H7 (cell line): ENCODE measurements around the gene DENND5B. TPM values are rescaled to one million over a fixed set of nuclear protein-coding genes. Genes with fewer than 3 reads are reported as not detected.
"Not testable (repeated sequence)": the region's sequence is repeated elsewhere in the genome, so short reads cannot be mapped to it uniquely, and the experiment has no call there.

Experiments used
- DNase-seq: peaks from one replicate; pipeline ENCODE4 v3.0.0; 2012
- H3K27me3 ChIP-seq: 2 replicates; pipeline ENCODE4 v1.6.0; 2011; ENCODE audit warnings: mild to moderate bottlenecking, low read length; ENCODE audit not compliant: control insufficient read depth, insufficient read depth
- H3K36me3 ChIP-seq: replicated peaks from 2 replicates; pipeline ENCODE4 v1.5.1; 2011; ENCODE audit warnings: low read length; ENCODE audit not compliant: control insufficient read depth, insufficient read depth
- H3K4me3 ChIP-seq: 2 replicates; pipeline ENCODE4 v1.5.1; 2011; ENCODE audit warnings: low read depth, mild to moderate bottlenecking, control low read depth, low read length, moderate library complexity; ENCODE audit not compliant: insufficient read depth
- total RNA-seq: library from RNA; depleted of rRNA; stranded (reverse); fragments of >200 nt; shearing (Covaris generic); gene quantifications from 2 replicates; pipeline ENCODE4 v1.2.3, GENCODE V29; 2014; rRNA removed

Gene DENND5B
- total RNA-seq, result 14.2 and 22.7 TPM in 2 replicates

GRCh38 chr12:31590642-31591379 is at the start of gene DENND5B:
Gene DENND5B, minus strand, starts transcription at chr12:31591136. Its CDS starts 304 bp downstream, at chr12:31590832.
- peak within 1 kb of the TSS; percentile 81 for H3K4me3 ChIP-seq
- DNase-seq, result peak; percentile 92
- no peaks in the 10 kb centered on the region for H3K36me3 ChIP-seq
- H3K27me3 ChIP-seq, result peaks cover 2% of the 10 kb centered on the region; the same call in 1 of the 2 replicates

DNA sequence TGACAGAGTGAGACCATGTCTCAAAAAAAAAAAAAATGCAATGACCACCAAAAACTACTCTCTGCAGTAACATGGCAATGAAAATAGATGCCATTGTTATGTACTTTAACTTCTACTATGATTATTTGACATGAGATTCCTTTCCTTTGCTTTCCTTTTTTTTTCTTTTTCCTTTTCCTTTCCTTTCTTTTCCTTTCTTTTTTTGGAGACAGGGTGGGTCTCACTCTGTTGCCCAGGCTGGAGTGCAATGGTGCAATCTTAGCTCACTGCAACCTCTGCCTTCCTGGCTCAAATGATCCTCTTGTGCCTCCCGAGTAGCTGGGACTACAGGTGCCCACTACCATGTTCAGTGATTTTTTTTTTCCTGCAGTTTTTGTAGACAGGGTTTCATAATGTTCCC is 43.7 kb upstream of the DENND5B start:
- no peaks in the 10 kb centered on the region for H3K36me3 ChIP-seq

DNA sequence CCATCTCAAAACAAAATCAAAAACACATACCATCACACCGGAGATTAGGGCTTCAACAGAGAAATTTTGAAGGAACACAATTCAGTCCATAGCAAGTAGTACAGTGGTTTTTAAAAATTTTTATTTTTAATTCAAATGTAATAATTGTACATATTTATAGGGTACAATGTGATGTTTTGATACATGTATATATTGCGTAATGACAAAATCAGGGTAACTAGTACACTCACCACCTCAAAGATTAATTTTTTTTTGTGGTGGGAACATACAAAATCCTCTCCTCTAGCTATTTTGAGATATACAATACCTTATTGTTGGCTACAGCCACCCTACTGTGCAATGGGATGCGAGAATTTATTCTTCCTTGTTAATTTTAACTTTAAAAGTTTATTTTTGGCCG is 42.5 kb upstream of the DENND5B start:
- DNase-seq, result no peak
- Histone ChIP-seq H3K36me3 (no peaks in the 10 kb centered on the region), H3K27me3 (no peaks in the 10 kb centered on the region), H3K4me3 (no peak overlapping the region)

More for the DNA sequence above, 43.7 kb upstream of the DENND5B start:
- no peak for DNase-seq
- Histone ChIP-seq H3K4me3 (no peak overlapping the region), H3K27me3 (no peaks in the 10 kb centered on the region)

- H3K27me3 ChIP-seq, result no peaks in the 10 kb centered on the region
- H3K4me3 ChIP-seq, result no peak overlapping the region
Measured at GRCh38 chr12:31631809-31632208, 40.9 kb upstream of the DENND5B start.

DNA sequence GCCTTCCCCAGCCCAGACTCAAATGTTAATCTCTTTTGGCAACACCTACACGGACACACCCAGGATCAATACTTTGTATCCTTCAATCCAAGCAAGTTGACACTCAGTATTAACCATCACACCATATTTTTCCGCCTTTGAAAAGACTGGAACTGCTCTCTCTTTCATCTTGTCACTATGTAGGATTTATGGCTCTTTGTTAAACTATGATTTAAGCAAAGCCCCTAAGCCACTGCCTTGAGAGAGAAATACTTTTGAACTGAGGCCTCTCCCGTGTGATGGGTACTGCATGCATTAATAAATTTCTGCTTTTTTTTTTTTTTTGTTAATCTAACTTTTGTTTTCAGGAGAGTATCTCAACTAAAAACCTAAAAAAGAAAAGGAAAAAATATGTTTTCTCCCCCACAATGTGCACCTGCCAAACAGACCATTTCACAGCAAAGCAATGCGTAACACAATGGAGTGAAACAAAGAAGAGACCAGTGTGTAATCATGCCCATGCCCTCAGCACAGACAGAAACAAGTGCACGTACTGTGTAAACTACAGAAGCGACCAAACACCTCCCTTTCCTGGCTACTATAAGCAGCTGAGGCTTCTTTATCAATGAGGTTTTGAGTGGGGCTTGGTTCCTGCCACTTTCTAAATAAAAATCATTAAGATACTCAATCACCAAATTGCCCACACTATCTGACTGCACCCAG is 40.2 kb upstream of the DENND5B start:
- no peak for DNase-seq
- no peaks in the 10 kb centered on the region for H3K27me3 ChIP-seq
- H3K36me3 ChIP-seq, result no peaks in the 10 kb centered on the region
- H3K4me3 ChIP-seq, result no peak overlapping the region

More at GRCh38 chr12:31631809-31632208, 40.9 kb upstream of the DENND5B start:
- no peaks in the 10 kb centered on the region for H3K36me3 ChIP-seq
- DNase-seq, result no peak

- H3K27me3 ChIP-seq, result no peaks in the 10 kb centered on the region
- no peak for DNase-seq
- H3K4me3 ChIP-seq, result no peak overlapping the region
- no peaks in the 10 kb centered on the region for H3K36me3 ChIP-seq
Measured at GRCh38 chr12:31629756-31630732, 39.1 kb upstream of the DENND5B start.

- no peaks in the 10 kb centered on the region for H3K27me3 ChIP-seq
- DNase-seq, result no peak
- no peaks in the 10 kb centered on the region for H3K36me3 ChIP-seq
- no peak overlapping the region for H3K4me3 ChIP-seq
Measured at GRCh38 chr12:31627456-31628054, 36.6 kb upstream of the DENND5B start.

- DNase-seq, result no peak
- H3K36me3 ChIP-seq, result no peaks in the 10 kb centered on the region
- H3K27me3 ChIP-seq, result no peaks in the 10 kb centered on the region
- H3K4me3 ChIP-seq, result no peak overlapping the region
Measured at GRCh38 chr12:31626270-31626995, 35.5 kb upstream of the DENND5B start.

GRCh38 chr12:31622038-31622437 is 31.1 kb upstream of the DENND5B start:
- no peak for DNase-seq
- Histone ChIP-seq H3K36me3 (no peaks in the 10 kb centered on the region), H3K27me3 (no peaks in the 10 kb centered on the region), H3K4me3 (no peak overlapping the region)

DNA sequence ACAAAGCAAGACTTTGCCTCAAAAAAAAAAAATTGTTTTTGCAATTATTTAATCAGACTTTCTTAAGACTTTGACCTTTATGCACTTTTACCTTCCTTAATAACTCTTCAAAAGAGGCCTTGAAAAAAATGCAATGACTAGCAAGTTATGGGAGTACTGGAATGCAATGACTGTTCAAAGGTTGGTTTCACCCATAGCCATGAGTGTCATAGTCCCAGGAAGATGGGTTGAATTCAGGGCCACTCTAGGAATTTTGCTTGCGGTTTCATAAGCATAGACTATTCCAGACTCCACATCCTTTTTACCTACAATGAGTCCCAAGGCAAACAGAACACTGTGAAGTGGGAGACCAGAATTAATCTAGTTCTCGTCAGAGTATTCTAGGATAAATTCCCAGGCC is 29.4 kb upstream of the DENND5B start:
- Histone ChIP-seq H3K4me3 (no peak overlapping the region), H3K27me3 (no peaks in the 10 kb centered on the region), H3K36me3 (no peaks in the 10 kb centered on the region)
- DNase-seq, result no peak

DNA sequence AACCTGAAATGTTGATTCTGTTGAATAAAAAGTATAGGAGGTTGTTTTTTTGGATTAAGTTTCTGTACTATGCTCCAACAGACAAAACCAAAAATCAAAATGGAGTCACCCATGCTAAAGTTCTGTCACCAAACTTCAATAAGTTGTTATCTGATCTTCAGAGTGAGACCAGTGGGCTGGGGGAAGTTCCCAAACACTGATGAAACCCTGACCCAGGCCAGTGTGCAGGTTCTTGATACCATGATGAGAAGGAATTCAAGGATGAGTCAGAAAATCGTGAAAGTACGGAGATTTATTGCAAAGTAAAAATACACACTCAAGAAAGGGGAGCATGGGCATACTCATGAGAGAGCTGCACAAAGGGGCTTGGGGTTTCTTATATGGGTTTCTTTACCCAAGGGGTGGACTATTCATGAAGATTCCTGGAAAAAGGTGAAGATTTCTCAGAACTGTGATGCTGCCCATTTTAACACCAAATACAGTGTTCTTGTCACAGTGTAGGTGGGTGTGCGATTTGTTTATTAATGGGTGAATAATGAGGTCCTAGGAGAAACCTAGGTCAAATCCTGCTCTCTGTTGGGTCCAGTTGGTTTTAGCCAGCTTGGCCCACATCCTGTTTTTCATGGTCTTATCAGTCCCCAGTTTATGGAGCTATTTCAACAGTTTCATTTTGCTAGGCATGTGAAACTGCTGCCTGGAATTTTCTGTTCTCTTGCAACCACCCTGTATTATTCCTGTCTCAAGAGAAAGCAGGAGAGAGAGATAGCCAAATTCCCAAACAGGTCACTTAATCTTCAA is 27.5 kb upstream of the DENND5B start:
- Histone ChIP-seq H3K36me3 (no peaks in the 10 kb centered on the region), H3K4me3 (no peak overlapping the region), H3K27me3 (no peaks in the 10 kb centered on the region)
- no peak for DNase-seq

GRCh38 chr12:31612819-31613218 is 21.9 kb upstream of the DENND5B start:
- H3K36me3 ChIP-seq, result no peaks in the 10 kb centered on the region
- DNase-seq, result no peak
- H3K27me3 ChIP-seq, result no peaks in the 10 kb centered on the region
- no peak overlapping the region for H3K4me3 ChIP-seq

- H3K4me3 ChIP-seq, H3K36me3 ChIP-seq, DNase-seq, H3K27me3 ChIP-seq: not testable (repeated sequence)
Measured at GRCh38 chr12:31608299-31608698, 17.4 kb upstream of the DENND5B start.
